Non-pigmented ciliary epithelial cell (primary cell): ENCODE measurements around the gene MALAT1.

ENCODE experiments used
- DNase-seq: peaks from one replicate; pipeline ENCODE4 v3.0.0-alpha.2; 2010; ENCODE audit warnings: low read depth

Gene MALAT1

GRCh38 chr11:65540290-65541092, 41.6 kb downstream of the MALAT1 start:
- no peak for DNase-seq

DNA sequence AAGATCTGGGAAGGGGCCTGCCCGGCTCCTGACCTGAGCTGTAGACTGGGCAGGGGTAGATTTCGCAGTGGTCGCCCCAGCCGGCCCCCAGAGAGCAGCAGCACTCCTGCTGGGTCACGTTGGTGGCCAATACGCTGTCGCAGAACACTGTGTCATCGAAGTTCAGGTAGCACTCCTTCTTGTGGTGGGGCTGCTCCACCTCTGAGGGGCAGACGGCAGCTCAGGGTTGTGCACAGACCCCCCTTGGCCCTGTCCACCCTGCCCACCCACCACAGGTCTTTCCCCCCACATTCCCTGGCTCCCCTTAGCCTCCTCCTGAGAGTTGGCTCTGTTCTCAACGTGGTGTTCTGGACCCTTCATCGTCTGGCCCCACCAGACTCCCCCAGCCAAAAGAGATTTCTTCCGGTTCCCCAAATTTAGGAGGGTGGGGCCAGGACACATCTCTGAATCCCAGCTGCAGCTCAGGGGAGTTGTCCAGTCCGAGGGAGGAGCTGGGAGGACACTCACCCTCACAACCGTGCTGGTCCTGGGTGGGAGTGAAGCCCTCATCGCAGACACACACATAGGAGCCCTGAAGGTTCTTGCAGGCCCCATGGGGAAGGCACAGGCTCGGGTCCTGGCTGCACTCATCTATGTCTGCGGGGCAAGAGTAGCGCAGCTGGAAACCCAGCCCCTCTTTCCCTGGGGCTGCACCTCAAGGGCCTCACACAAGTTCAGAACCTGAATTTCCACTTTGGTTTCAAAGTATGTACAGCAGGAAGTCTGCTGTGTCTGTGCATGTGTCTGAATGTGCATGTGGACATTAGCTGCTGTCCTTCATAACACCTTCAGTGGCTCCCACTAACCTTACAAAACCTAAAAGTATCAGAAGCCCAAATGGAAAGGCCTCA, 42.5 kb downstream of the MALAT1 start:
- DNase-seq = no peak

DNA sequence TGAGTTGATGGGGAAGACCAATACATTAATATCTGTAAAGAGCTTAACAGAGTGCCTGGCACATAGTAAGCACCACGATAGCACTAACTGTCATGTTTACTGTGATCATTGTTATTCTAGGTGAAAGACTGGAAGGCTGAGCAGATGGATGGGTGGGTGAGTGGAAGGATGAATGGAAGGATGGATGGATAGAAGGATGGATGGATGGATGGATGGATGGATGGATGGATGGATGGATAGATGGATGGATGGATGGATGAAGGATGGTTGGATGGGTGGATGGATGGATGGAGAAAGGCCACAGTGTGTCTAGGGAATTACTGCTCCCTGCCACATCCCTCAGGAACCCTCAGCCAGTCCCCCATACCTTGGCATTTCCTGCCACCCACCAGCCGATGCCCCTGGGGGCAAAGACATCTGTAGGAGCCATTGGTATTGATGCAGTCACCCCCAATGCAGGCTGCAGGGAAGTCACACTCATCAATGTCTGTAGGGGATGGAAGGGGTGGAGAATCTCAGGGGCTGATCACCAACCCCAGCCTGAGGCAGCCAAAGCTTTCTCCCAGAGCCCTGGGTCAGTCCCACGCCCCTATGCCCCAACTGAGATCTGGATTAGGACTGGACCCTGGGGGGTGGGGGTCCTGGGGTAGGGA, 44.0 kb downstream of the MALAT1 start:
- DNase-seq = no peak

GRCh38 chr11:65545853-65546216, 47.0 kb downstream of the MALAT1 start:
- no peak for DNase-seq

- no peak for DNase-seq
Measured at GRCh38 chr11:65546217-65546958, 47.5 kb downstream of the MALAT1 start.

DNA sequence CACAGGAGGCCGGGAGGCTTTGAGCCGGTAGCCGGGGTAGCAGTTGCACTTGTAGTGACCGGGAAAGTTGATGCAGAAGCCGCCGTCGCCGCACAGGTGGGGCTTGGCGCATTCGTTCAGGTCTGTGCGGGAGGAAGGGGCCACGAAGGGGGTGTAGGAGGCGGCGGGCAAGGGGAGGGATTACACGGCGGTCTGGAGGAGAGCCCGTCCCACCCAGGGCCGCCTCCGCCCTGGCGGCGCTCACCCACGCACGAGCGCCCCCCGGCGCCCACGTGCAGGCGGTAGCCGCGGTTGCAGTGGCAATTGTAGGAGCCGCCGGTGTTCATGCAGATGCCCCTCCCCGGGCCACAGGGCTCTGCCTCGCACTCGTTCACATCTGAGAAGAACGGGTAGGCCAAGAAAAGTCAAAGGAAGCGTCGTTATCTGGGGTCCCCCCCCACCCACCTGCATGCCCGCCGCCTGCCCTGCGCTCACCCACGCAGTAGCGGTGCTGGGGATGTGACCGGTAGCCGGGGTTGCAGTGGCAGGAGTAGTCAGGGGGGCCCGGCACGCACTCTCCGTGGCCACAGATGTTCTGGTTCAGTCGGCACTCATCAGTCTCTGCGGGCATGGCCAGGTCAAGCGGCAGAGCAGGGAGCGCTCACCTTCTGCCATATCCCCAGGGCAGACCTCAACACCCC, 48.7 kb downstream of the MALAT1 start:
- no peak for DNase-seq

GRCh38 chr11:65548395-65548794, 49.5 kb downstream of the MALAT1 start:
- DNase-seq = no peak

DNA sequence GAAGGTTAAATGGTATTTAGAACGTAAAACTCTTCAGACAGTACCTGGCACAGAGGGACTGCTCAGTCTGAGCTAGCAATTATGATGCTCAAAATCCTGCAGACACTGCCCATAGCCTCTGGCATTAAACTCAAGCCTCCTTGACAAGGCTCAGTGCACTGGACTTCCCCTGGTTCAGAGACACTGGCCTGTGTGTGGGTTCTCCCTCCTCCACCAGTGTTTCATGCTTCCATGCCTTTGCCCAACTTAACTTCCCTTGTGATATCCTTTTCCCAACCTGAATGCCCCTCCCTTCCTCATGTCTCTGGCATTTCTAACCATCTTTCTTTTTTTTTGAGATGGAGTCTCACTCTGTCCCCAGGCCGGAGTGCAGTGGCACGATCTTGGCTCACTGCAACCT, 50.3 kb downstream of the MALAT1 start:
- DNase-seq = no peak

GRCh38 chr11:65551572-65552387, 52.9 kb downstream of the MALAT1 start:
- no peak for DNase-seq

DNA sequence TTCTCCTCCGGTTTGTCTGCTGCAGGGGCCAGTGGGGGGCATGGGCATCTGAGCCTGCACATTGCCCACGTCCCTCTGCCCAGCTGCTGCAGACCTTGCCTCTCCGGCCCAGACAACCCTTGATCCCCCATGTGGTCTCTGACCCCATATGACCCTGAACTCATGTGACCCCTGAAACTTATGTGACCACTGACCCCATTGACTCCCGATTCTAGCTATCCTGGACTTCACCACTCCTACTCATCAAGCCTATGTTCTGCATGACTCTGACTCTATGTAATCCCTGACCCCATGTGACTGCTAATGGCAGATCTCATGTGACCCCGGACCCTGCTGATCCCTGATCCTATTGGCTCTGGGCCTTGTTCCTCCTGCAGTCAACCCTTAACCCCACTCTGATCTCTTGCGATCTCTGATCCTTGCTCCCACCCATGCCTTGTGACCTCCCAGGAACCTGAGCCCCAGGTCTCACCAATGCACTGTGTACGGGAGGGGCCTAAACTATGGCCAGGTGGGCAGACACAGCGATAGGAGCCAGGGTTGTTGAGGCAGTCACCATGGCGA, 53.6 kb downstream of the MALAT1 start:
- no peak for DNase-seq

DNA sequence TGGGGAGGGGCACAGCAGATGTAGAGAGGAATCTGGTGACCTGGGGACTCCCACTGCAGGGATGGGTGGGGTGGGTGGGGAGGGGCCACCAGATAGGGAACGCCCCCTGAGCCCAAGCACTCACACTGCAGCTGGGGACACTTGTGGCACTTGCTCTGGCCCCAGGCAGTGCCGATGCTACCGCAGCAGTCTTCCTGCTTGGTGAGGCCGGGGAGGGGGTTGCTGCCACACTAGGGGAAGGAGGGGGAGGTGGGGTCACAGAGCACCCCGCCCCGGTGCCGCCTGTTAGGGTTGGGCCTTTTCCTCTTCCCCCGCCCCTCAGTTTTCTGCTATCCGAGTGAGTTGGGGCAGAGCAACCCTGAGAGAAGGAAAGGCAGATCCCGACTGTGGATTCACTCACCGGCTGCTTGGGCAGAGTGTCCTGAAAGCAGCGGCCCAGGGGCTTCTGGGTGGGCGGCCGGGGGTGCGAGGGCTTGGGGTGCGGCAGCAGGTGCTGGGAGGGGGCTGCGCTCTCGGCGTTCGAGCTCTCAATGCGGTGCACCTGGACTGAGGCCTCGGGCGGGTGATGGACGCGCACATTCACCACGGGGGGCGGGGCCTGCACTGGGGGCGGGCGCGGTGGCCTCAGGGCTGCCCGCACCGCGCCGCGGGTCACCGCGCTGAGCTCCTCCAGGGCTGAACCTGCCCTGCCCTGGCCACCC, 54.6 kb downstream of the MALAT1 start:
- no peak for DNase-seq

- no peak for DNase-seq
Measured at GRCh38 chr11:65554057-65554818, 55.4 kb downstream of the MALAT1 start.

GRCh38 chr11:65554842-65555430, 56.1 kb downstream of the MALAT1 start:
- DNase-seq = no peak

- no peak for DNase-seq
Measured at GRCh38 chr11:65555693-65556231, 56.9 kb downstream of the MALAT1 start.
